ENCODE results near the gene MYO15A.

- no peak for TF ChIP-seq EZH2 (IDR thresholded peaks at IDR 0.05; ENCODE audit: borderline replicate concordance, insufficient read depth, low read depth, low read length, poor library complexity, severe bottlenecking)
- TF ChIP-seq, protein P1, sequence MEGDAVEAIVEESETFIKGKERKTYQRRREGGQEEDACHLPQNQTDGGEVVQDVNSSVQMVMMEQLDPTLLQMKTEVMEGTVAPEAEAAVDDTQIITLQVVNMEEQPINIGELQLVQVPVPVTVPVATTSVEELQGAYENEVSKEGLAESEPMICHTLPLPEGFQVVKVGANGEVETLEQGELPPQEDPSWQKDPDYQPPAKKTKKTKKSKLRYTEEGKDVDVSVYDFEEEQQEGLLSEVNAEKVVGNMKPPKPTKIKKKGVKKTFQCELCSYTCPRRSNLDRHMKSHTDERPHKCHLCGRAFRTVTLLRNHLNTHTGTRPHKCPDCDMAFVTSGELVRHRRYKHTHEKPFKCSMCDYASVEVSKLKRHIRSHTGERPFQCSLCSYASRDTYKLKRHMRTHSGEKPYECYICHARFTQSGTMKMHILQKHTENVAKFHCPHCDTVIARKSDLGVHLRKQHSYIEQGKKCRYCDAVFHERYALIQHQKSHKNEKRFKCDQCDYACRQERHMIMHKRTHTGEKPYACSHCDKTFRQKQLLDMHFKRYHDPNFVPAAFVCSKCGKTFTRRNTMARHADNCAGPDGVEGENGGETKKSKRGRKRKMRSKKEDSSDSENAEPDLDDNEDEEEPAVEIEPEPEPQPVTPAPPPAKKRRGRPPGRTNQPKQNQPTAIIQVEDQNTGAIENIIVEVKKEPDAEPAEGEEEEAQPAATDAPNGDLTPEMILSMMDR (IDR thresholded peaks at IDR 0.05), result no peak
Observed at GRCh38 chr17:18158022-18158600, 49.6 kb downstream of the MYO15A start.

Measured in B cell (primary cell).